Measurements from ENCODE around the gene CAPN5. TPM values are rescaled to one million over a fixed set of nuclear protein-coding genes. Genes with fewer than 3 reads are reported as not detected.
A peak's percentile ranks its signal among the peaks of the same experiment; 100 is the strongest.

CAPN5 gene
- polyA plus RNA-seq, 4 donors = 43.8 to 61.1 (median 54.7) TPM

- no peak for FAIRE-seq
- Histone ChIP-seq H3K4me1 (ENCODE audit: control insufficient read depth in 3 of 3, insufficient read depth in 2 of 3, low read depth in 1 of 3, low read length in 2 of 3) (peaks cover 3 to 69% (median 8%) of the 10 kb centered on the region in 3 donors), H3K27ac (ENCODE audit: low read depth in 1 of 3, low read length in 2 of 3) (no peak overlapping the region), H3K9me3 (ENCODE audit: control insufficient read depth in 2 of 2, insufficient read depth in 1 of 2, low read depth in 1 of 2, low read length in 1 of 2) (no peaks in the 10 kb centered on the region), H3K27me3 (ENCODE audit: control insufficient read depth in 3 of 3, insufficient read depth in 3 of 3, low read length in 3 of 3) (no peaks in the 10 kb centered on the region), H3K4me3 (ENCODE audit: low read depth in 1 of 3, low read length in 3 of 3) (no peak overlapping the region), H3K36me3 (ENCODE audit: control insufficient read depth in 3 of 3, insufficient read depth in 2 of 3, low read depth in 1 of 3, low read length in 3 of 3) (peaks cover 0 to 84% (median 0%) of the 10 kb centered on the region in 3 donors)
- no peak for DNase-seq
- 84 to 96% (median 94%) methylated on average over 12 of the region's 12 CpGs for WGBS, 3 donors
Observed at GRCh38 chr11:77149716-77150392, 83.1 kb downstream of the CAPN5 start.

DNA sequence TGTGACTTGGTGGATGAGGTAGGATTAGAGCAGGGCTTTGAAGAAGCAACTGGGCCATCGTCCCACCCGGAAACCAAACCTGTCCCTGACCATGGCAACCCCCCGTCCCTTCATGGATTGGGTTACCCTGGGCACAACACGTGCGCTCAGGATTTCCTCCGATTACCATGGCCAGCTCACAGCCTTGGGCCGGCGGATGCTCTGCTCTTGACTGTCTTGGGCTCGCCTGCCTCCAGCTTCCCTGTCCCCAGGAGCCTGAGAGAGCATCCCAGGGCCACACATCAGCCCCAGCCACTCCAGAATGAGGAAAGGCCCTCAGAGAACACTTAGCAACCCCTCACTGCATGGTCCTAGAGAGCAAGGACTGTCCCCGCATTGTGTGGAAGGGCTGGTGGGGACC is 84.1 kb downstream of the CAPN5 start:
- no peak for DNase-seq
- WGBS, 3 donors = 92 to 98% (median 96%) methylated on average over 10 of the region's 10 CpGs
- peaks cover 0 to 84% (median 0%) of the 10 kb centered on the region in 3 donors for H3K36me3 ChIP-seq (ENCODE audit: control insufficient read depth in 3 of 3, insufficient read depth in 2 of 3, low read depth in 1 of 3, low read length in 3 of 3)
- H3K4me3 ChIP-seq (ENCODE audit: low read depth in 1 of 3, low read length in 3 of 3) = no peak overlapping the region
- no peaks in the 10 kb centered on the region for H3K27me3 ChIP-seq (ENCODE audit: control insufficient read depth in 3 of 3, insufficient read depth in 3 of 3, low read length in 3 of 3)
- no peak for FAIRE-seq
- H3K9me3 ChIP-seq (ENCODE audit: control insufficient read depth in 2 of 2, insufficient read depth in 1 of 2, low read depth in 1 of 2, low read length in 1 of 2) = no peaks in the 10 kb centered on the region
- no peak overlapping the region for H3K27ac ChIP-seq (ENCODE audit: low read depth in 1 of 3, low read length in 2 of 3)
- peaks cover 0 to 59% (median 3%) of the 10 kb centered on the region in 3 donors for H3K4me1 ChIP-seq (ENCODE audit: control insufficient read depth in 3 of 3, insufficient read depth in 2 of 3, low read depth in 1 of 3, low read length in 2 of 3)

GRCh38 chr11:77151804-77152509 is 85.2 kb downstream of the CAPN5 start:
- DNase-seq (peak in 1 of 2 donors; percentile 22), FAIRE-seq (no peak)
- no peak overlapping the region for H3K27ac ChIP-seq (ENCODE audit: low read depth in 1 of 3, low read length in 2 of 3)
- H3K9me3 ChIP-seq (ENCODE audit: control insufficient read depth in 2 of 2, insufficient read depth in 1 of 2, low read depth in 1 of 2, low read length in 1 of 2) = no peaks in the 10 kb centered on the region
- WGBS, 3 donors = 48 to 65% (median 54%) methylated on average over 10 to 11 of the region's 11 CpGs
- no peak overlapping the region for H3K4me3 ChIP-seq (ENCODE audit: low read depth in 1 of 3, low read length in 3 of 3)
- H3K4me1 ChIP-seq (ENCODE audit: control insufficient read depth in 3 of 3, insufficient read depth in 2 of 3, low read depth in 1 of 3, low read length in 2 of 3) = peaks cover 0 to 49% (median 3%) of the 10 kb centered on the region in 3 donors
- no peaks in the 10 kb centered on the region for H3K27me3 ChIP-seq (ENCODE audit: control insufficient read depth in 3 of 3, insufficient read depth in 3 of 3, low read length in 3 of 3)
- peaks cover 0 to 83% (median 0%) of the 10 kb centered on the region in 3 donors for H3K36me3 ChIP-seq (ENCODE audit: control insufficient read depth in 3 of 3, insufficient read depth in 2 of 3, low read depth in 1 of 3, low read length in 3 of 3)

- Histone ChIP-seq H3K9me3 (ENCODE audit: control insufficient read depth in 2 of 2, insufficient read depth in 1 of 2, low read depth in 1 of 2, low read length in 1 of 2) (no peaks in the 10 kb centered on the region), H3K4me3 (ENCODE audit: low read depth in 1 of 3, low read length in 3 of 3) (no peak overlapping the region), H3K27me3 (ENCODE audit: control insufficient read depth in 3 of 3, insufficient read depth in 3 of 3, low read length in 3 of 3) (no peaks in the 10 kb centered on the region), H3K4me1 (ENCODE audit: control insufficient read depth in 3 of 3, insufficient read depth in 2 of 3, low read depth in 1 of 3, low read length in 2 of 3) (peaks cover 0 to 41% (median 3%) of the 10 kb centered on the region in 3 donors), H3K27ac (ENCODE audit: low read depth in 1 of 3, low read length in 2 of 3) (no peak overlapping the region), H3K36me3 (ENCODE audit: control insufficient read depth in 3 of 3, insufficient read depth in 2 of 3, low read depth in 1 of 3, low read length in 3 of 3) (peaks cover 0 to 91% (median 0%) of the 10 kb centered on the region in 3 donors)
- FAIRE-seq = no peak
- 64 to 74% (median 71%) methylated on average over 6 of the region's 6 CpGs for WGBS, 3 donors
- DNase-seq = no peak
Observed at GRCh38 chr11:77152846-77153245, 86.1 kb downstream of the CAPN5 start.

DNA sequence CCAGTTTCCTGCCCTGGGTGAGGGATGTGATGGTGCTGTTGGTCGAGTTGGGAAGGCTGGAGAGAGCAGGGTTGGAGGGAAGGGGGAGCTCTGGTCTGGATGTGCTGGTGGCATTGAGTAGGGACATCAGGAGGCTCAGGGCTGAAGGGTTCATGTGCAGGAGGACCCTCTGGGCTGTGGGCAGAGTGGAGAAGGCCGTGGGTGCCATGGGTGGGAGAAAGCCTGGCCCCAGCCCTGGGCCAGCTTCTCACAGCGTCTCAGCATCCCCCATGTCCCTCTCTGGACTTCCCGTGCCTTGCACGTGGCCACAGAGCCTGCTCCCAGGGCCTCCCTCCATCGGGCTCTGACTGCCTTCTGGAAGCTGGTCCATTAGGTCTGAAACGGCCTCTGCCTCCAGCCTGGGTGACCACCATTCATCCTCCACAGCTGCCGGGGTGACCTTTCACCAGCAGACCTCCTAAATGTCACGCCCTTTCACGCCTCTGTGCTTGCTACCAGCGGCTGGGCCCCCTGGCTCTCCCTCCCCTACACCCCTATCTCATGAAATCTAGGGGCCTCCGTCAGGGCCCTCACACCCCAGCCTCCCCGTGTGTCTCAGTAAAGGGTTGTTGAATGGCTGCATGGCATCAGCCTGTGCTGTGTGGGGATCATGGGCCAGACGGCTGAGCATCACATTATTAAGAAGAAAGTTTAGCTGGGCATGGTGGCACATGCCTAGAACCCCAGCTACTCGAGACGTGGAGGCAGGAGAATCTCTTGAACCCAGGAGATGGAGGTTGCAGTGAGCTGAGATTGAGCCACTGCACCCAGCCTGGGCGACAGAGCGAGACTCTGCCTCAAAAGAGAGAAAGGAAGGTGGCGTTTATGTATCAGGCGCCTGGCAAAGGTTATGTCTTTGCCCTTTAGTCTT is 86.8 kb downstream of the CAPN5 start:
- 55 to 72% (median 59%) methylated on average over 16 to 20 of the region's 20 CpGs for whole genome bisulfite sequencing, 3 donors
- peaks cover 0 to 34% (median 3%) of the 10 kb centered on the region in 3 donors for H3K4me1 ChIP-seq (ENCODE audit: control insufficient read depth in 3 of 3, insufficient read depth in 2 of 3, low read depth in 1 of 3, low read length in 2 of 3)
- H3K9me3 ChIP-seq (ENCODE audit: control insufficient read depth in 2 of 2, insufficient read depth in 1 of 2, low read depth in 1 of 2, low read length in 1 of 2) = no peaks in the 10 kb centered on the region
- H3K27ac ChIP-seq (ENCODE audit: low read depth in 1 of 3, low read length in 2 of 3) = no peak overlapping the region
- H3K27me3 ChIP-seq (ENCODE audit: control insufficient read depth in 3 of 3, insufficient read depth in 3 of 3, low read length in 3 of 3) = no peaks in the 10 kb centered on the region
- H3K36me3 ChIP-seq (ENCODE audit: control insufficient read depth in 3 of 3, insufficient read depth in 2 of 3, low read depth in 1 of 3, low read length in 3 of 3) = peaks cover 0 to 93% (median 0%) of the 10 kb centered on the region in 3 donors
- DNase-seq = no peak
- no peak overlapping the region for H3K4me3 ChIP-seq (ENCODE audit: low read depth in 1 of 3, low read length in 3 of 3)
- no peak for FAIRE-seq

DNA sequence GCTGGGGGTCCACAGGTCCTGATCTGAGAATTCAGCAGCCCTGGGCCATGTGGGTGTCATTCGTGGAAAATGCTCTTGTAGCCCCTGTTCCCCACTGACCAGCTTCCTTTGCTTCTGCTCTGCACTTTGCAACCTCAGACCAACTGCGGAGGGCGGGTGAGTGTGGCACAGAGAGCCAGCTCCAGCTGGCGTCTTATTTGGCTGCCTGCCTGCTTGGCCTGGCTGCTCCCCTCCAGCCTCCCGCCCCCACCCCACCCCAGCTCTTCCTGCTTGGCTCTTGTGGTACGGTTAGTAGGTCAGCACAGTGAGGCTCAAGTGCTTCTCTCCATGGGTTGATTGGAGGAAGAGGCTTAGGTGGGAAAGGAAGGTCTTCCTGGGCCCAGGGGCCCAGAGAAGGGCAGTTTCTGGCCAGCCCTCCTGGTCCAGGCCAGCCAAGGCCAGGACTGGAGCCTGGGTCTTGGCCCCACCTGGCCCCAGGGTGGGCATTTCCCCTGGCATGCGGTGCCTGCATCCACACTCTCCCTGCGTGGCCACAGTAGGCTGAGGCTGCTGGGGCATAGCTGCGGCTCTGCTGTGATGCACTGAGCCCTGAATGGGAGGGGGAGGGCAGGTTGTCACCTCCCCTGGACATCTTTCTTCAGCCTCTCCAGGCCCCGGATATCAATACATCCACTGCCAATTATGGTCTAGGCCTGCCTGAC is 87.8 kb downstream of the CAPN5 start:
- peaks cover 0 to 95% (median 0%) of the 10 kb centered on the region in 3 donors for H3K36me3 ChIP-seq (ENCODE audit: control insufficient read depth in 3 of 3, insufficient read depth in 2 of 3, low read depth in 1 of 3, low read length in 3 of 3)
- peaks cover 0 to 24% (median 3%) of the 10 kb centered on the region in 3 donors for H3K4me1 ChIP-seq (ENCODE audit: control insufficient read depth in 3 of 3, insufficient read depth in 2 of 3, low read depth in 1 of 3, low read length in 2 of 3)
- H3K27ac ChIP-seq (ENCODE audit: low read depth in 1 of 3, low read length in 2 of 3) = no peak overlapping the region
- DNase-seq (no peak), FAIRE-seq (no peak)
- no peak overlapping the region for H3K4me3 ChIP-seq (ENCODE audit: low read depth in 1 of 3, low read length in 3 of 3)
- H3K9me3 ChIP-seq (ENCODE audit: control insufficient read depth in 2 of 2, insufficient read depth in 1 of 2, low read depth in 1 of 2, low read length in 1 of 2) = no peaks in the 10 kb centered on the region
- 32 to 45% (median 35%) methylated on average over 7 to 10 of the region's 10 CpGs for WGBS, 3 donors
- H3K27me3 ChIP-seq (ENCODE audit: control insufficient read depth in 3 of 3, insufficient read depth in 3 of 3, low read length in 3 of 3) = no peaks in the 10 kb centered on the region

- no peaks in the 10 kb centered on the region for H3K9me3 ChIP-seq (ENCODE audit: control insufficient read depth in 2 of 2, insufficient read depth in 1 of 2, low read depth in 1 of 2, low read length in 1 of 2)
- H3K4me3 ChIP-seq (ENCODE audit: low read depth in 1 of 3, low read length in 3 of 3) = no peak overlapping the region
- no peaks in the 10 kb centered on the region for H3K27me3 ChIP-seq (ENCODE audit: control insufficient read depth in 3 of 3, insufficient read depth in 3 of 3, low read length in 3 of 3)
- FAIRE-seq (no peak), DNase-seq (no peak)
- no peak overlapping the region for H3K27ac ChIP-seq (ENCODE audit: low read depth in 1 of 3, low read length in 2 of 3)
- H3K36me3 ChIP-seq (ENCODE audit: control insufficient read depth in 3 of 3, insufficient read depth in 2 of 3, low read depth in 1 of 3, low read length in 3 of 3) = peaks cover 0 to 95% (median 0%) of the 10 kb centered on the region in 3 donors
- WGBS, 3 donors = 93 to 94% (median 94%) methylated on average over 3 of the region's 4 CpGs
- H3K4me1 ChIP-seq (ENCODE audit: control insufficient read depth in 3 of 3, insufficient read depth in 2 of 3, low read depth in 1 of 3, low read length in 2 of 3) = peaks cover 0 to 23% (median 3%) of the 10 kb centered on the region in 3 donors
Observed at GRCh38 chr11:77155082-77155475, 88.3 kb downstream of the CAPN5 start.
